HG03457 (cell line): ENCODE results near the gene NOL6.
"Not testable (repeated sequence)": the region's sequence is repeated elsewhere in the genome, so short reads cannot be mapped to it uniquely, and the experiment has no call there.

Experiments used
- ATAC-seq: cut with Tn5 transposase; IDR thresholded peaks from one replicate; pipeline ENCODE4 v1.9.1; 2021; ENCODE audit warnings: moderate number of reproducible peaks; ENCODE audit not compliant: unreplicated experiment

NOL6 gene

GRCh38 chr9:33436445-33436844 lies 37.3 kb downstream of the NOL6 start:
- ATAC-seq: no peak

- ATAC-seq: no peak
Observed at GRCh38 chr9:33435821-33436277, 37.9 kb downstream of the NOL6 start.

GRCh38 chr9:33434317-33435105 lies 39.2 kb downstream of the NOL6 start:
- ATAC-seq: no peak

GRCh38 chr9:33433871-33434270 lies 39.9 kb downstream of the NOL6 start:
- no peak for ATAC-seq

GRCh38 chr9:33431420-33431819 lies 42.3 kb downstream of the NOL6 start:
- no peak for ATAC-seq

GRCh38 chr9:33430942-33431341 lies 42.8 kb downstream of the NOL6 start:
- ATAC-seq: no peak

- no peak for ATAC-seq
Observed at GRCh38 chr9:33429256-33429985, 44.3 kb downstream of the NOL6 start.

GRCh38 chr9:33426843-33427293 lies 46.9 kb downstream of the NOL6 start:
- no peak for ATAC-seq

GRCh38 chr9:33425128-33425533 lies 48.6 kb downstream of the NOL6 start:
- no peak for ATAC-seq

GRCh38 chr9:33424492-33424891 lies 49.2 kb downstream of the NOL6 start:
- not testable (repeated sequence) for ATAC-seq

GRCh38 chr9:33424043-33424442 lies 49.7 kb downstream of the NOL6 start:
- not testable (repeated sequence) for ATAC-seq

- no peak for ATAC-seq
Observed at GRCh38 chr9:33419708-33420303, 53.9 kb downstream of the NOL6 start.

GRCh38 chr9:33418090-33418489 lies 55.6 kb downstream of the NOL6 start:
- no peak for ATAC-seq

- ATAC-seq: no peak
Observed at GRCh38 chr9:33416996-33417395, 56.7 kb downstream of the NOL6 start.

- ATAC-seq: no peak
Observed at GRCh38 chr9:33415501-33416038, 58.2 kb downstream of the NOL6 start.

GRCh38 chr9:33414889-33415500 lies 58.7 kb downstream of the NOL6 start:
- ATAC-seq: no peak

- ATAC-seq: no peak
Observed at GRCh38 chr9:33414268-33414667, 59.5 kb downstream of the NOL6 start.
